Measurements from ENCODE around the gene CEND1.
A peak's percentile ranks its signal among the peaks of the same experiment; 100 is the strongest.

CEND1 gene

GRCh38 chr11:811446-812245 lies 21.8 kb upstream of the CEND1 start:
- H3K27me3 Mint-ChIP-seq: no peaks in the 10 kb centered on the region
- H3K27ac Mint-ChIP-seq: peak overlapping the region; percentile 60
- H3K4me3 Mint-ChIP-seq: peak overlapping the region; percentile 94
- no peaks in the 10 kb centered on the region for H3K9me3 Mint-ChIP-seq
- peaks cover 8% of the 10 kb centered on the region for H3K36me3 Mint-ChIP-seq
- DNase-seq (ENCODE audit: low spot score in 2 of 2) (no peak), ATAC-seq (ENCODE audit: low read depth) (no peak)
- H3K4me1 Mint-ChIP-seq: peaks cover 13% of the 10 kb centered on the region

GRCh38 chr11:810040-810567 lies 20.2 kb upstream of the CEND1 start:
- Mint-ChIP-seq H3K4me1 (peaks cover 18% of the 10 kb centered on the region), H3K27ac (peak overlapping the region; percentile 96), H3K9me3 (no peaks in the 10 kb centered on the region), H3K27me3 (no peaks in the 10 kb centered on the region), H3K36me3 (peaks cover 8% of the 10 kb centered on the region), H3K4me3 (peak overlapping the region; percentile 94)
- ATAC-seq (ENCODE audit: low read depth) (peak; percentile 13), DNase-seq (ENCODE audit: low spot score in 2 of 2) (no peak)

- peak within 1 kb of the TSS; percentile 94 for H3K4me3 Mint-ChIP-seq
- H3K27me3 Mint-ChIP-seq: no peaks in the 10 kb centered on the region
Measured at GRCh38 chr11:809287-810039, 19.6 kb upstream of the CEND1 start, which contains the start of gene RPLP2. TSS of gene RPLP2 (plus strand) at chr11:809967. CDS start at chr11:810235, 268 bp downstream.

GRCh38 chr11:808427-809286 lies 18.8 kb upstream of the CEND1 start:
- Mint-ChIP-seq H3K27me3 (no peaks in the 10 kb centered on the region), H3K4me3 (peak overlapping the region; percentile 94), H3K27ac (peak overlapping the region; percentile 96), H3K4me1 (peaks cover 21% of the 10 kb centered on the region), H3K9me3 (no peaks in the 10 kb centered on the region), H3K36me3 (peaks cover 5% of the 10 kb centered on the region)
- DNase-seq (ENCODE audit: low spot score in 2 of 2) (no peak), ATAC-seq (ENCODE audit: low read depth) (no peak)

More at GRCh38 chr11:809287-810039, 19.6 kb upstream of the CEND1 start, which contains the start of gene RPLP2:
- DNase-seq (ENCODE audit: low spot score in 2 of 2) (peak; percentile 96 to 99), ATAC-seq (ENCODE audit: low read depth) (peak; percentile 82)
- peak within 1 kb of the TSS; percentile 96 for H3K27ac Mint-ChIP-seq
- H3K4me1 Mint-ChIP-seq: peaks cover 20% of the 10 kb centered on the region
- H3K36me3 Mint-ChIP-seq: peaks cover 8% of the 10 kb centered on the region
- no peaks in the 10 kb centered on the region for H3K9me3 Mint-ChIP-seq

GRCh38 chr11:804599-804964 lies 14.7 kb upstream of the CEND1 start:
- Mint-ChIP-seq H3K4me1 (peaks cover 16% of the 10 kb centered on the region), H3K27me3 (no peaks in the 10 kb centered on the region), H3K4me3 (peak overlapping the region; percentile 79), H3K36me3 (peaks cover 2% of the 10 kb centered on the region), H3K9me3 (no peaks in the 10 kb centered on the region), H3K27ac (peak overlapping the region; percentile 62)
- ATAC-seq (ENCODE audit: low read depth) (no peak), DNase-seq (ENCODE audit: low spot score in 2 of 2) (no peak)

- peaks cover 2% of the 10 kb centered on the region for H3K36me3 Mint-ChIP-seq
- H3K4me1 Mint-ChIP-seq: peaks cover 15% of the 10 kb centered on the region
- DNase-seq (ENCODE audit: low spot score in 2 of 2) (no peak), ATAC-seq (ENCODE audit: low read depth) (no peak)
- H3K27ac Mint-ChIP-seq: peak overlapping the region; percentile 62
- peak overlapping the region; percentile 79 for H3K4me3 Mint-ChIP-seq
- H3K9me3 Mint-ChIP-seq: no peaks in the 10 kb centered on the region
- H3K27me3 Mint-ChIP-seq: no peaks in the 10 kb centered on the region
Measured at GRCh38 chr11:803770-804598, 14.1 kb upstream of the CEND1 start.

GRCh38 chr11:803467-803742 lies 13.5 kb upstream of the CEND1 start:
- no peak for DNase-seq (ENCODE audit: low spot score in 2 of 2)
- Mint-ChIP-seq H3K27me3 (no peaks in the 10 kb centered on the region), H3K4me1 (peaks cover 13% of the 10 kb centered on the region), H3K4me3 (peak overlapping the region; percentile 79), H3K27ac (no peak overlapping the region), H3K9me3 (no peaks in the 10 kb centered on the region), H3K36me3 (peaks cover 2% of the 10 kb centered on the region)
- ATAC-seq (ENCODE audit: low read depth): no peak

GRCh38 chr11:802693-803466 lies 13.0 kb upstream of the CEND1 start:
- DNase-seq (ENCODE audit: low spot score in 2 of 2) (no peak), ATAC-seq (ENCODE audit: low read depth) (no peak)
- Mint-ChIP-seq H3K27ac (no peak overlapping the region), H3K9me3 (no peaks in the 10 kb centered on the region), H3K4me1 (peaks cover 12% of the 10 kb centered on the region), H3K36me3 (peaks cover 2% of the 10 kb centered on the region), H3K4me3 (peak overlapping the region; percentile 11), H3K27me3 (no peaks in the 10 kb centered on the region)

GRCh38 chr11:802018-802617 lies 12.2 kb upstream of the CEND1 start:
- H3K27ac Mint-ChIP-seq: no peak overlapping the region

GRCh38 chr11:801097-801780 lies 11.3 kb upstream of the CEND1 start:
- Mint-ChIP-seq H3K4me3 (no peak overlapping the region), H3K9me3 (no peaks in the 10 kb centered on the region), H3K36me3 (peaks cover 2% of the 10 kb centered on the region), H3K4me1 (peaks cover 12% of the 10 kb centered on the region), H3K27me3 (no peaks in the 10 kb centered on the region), H3K27ac (no peak overlapping the region)
- ATAC-seq (ENCODE audit: low read depth): no peak
- no peak for DNase-seq (ENCODE audit: low spot score in 2 of 2)

More at GRCh38 chr11:802018-802617, 12.2 kb upstream of the CEND1 start:
- no peaks in the 10 kb centered on the region for H3K9me3 Mint-ChIP-seq
- ATAC-seq (ENCODE audit: low read depth) (no peak), DNase-seq (ENCODE audit: low spot score in 2 of 2) (no peak)
- no peaks in the 10 kb centered on the region for H3K27me3 Mint-ChIP-seq
- H3K4me3 Mint-ChIP-seq: peak overlapping the region; percentile 34
- peaks cover 10% of the 10 kb centered on the region for H3K4me1 Mint-ChIP-seq
- H3K36me3 Mint-ChIP-seq: peaks cover 2% of the 10 kb centered on the region

GRCh38 chr11:800473-800872 lies 10.6 kb upstream of the CEND1 start:
- DNase-seq (ENCODE audit: low spot score in 2 of 2): no peak
- no peak for ATAC-seq (ENCODE audit: low read depth)
- Mint-ChIP-seq H3K36me3 (peaks cover 4% of the 10 kb centered on the region), H3K9me3 (no peaks in the 10 kb centered on the region), H3K27me3 (no peaks in the 10 kb centered on the region), H3K4me1 (peaks cover 13% of the 10 kb centered on the region), H3K27ac (no peak overlapping the region), H3K4me3 (no peak overlapping the region)

All from memory B cell (primary cell).